GM12878 (cell line): ENCODE results near the gene NFE2L3. TPM values are rescaled to one million over a fixed set of nuclear protein-coding genes. Genes with fewer than 3 reads are reported as not detected.

Source experiments
- ATAC-seq: fragments of 200-7000 bp; cut with Tn5 transposase; 3 replicates; pipeline ENCODE4 v1.9.1; 2020; ENCODE audit warnings: mild to moderate bottlenecking, moderate library complexity
- BruUV-seq: library from RNA; stranded (reverse); fragments of 400-500 nt; replicated peaks from 2 replicates; lab custom pipeline; 2021; lab: Mats Ljungman, UMichigan
- CTCF ChIA-PET: fragments of 300-600 bp; sonication (Branson Sonifier 250); formaldehyde crosslinking; extraction: SDS; loops from one replicate; lab custom pipeline; 2021; ENCODE audit warnings: inconsistent platforms; lab: Yijun Ruan, JAX
- POLR2A ChIA-PET: fragments of 350-600 bp; formaldehyde crosslinking; extraction: SDS; loops from one replicate; lab custom pipeline; 2021; ENCODE audit warnings: inconsistent platforms; lab: Charles Lee
- RAD21 ChIA-PET: fragments of 300-600 bp; sonication (Branson Sonifier 250); formaldehyde crosslinking; loops from one replicate; lab custom pipeline; 2023; ENCODE audit warnings: antibody characterized with exemption; ENCODE audit not compliant: unreplicated experiment; lab: Charles Lee
- SMC1A ChIA-PET: fragments of 300-600 bp; sonication (Branson Sonifier 250); formaldehyde crosslinking; loops from one replicate; lab custom pipeline; 2023; ENCODE audit not compliant: unreplicated experiment, uncharacterized antibody; lab: Charles Lee
- DNase-seq: peaks from one replicate; pipeline ENCODE4 v3.0.0-alpha.2; 2011; ENCODE audit warnings: low read depth, low spot score
- FAIRE-seq: peaks from 3 replicates; lab custom pipeline; 2011; peaks lifted over from hg19 to GRCh38; lab: Jason Lieb, UNC
- H2AFZ ChIP-seq: 2 replicates; pipeline ENCODE4 v1.6.0; 2011; ENCODE audit warnings: low read depth, low read length, control low read depth; ENCODE audit not compliant: control insufficient read depth
- H3K27ac ChIP-seq: 2 replicates; pipeline ENCODE4 v1.5.1; 2011; ENCODE audit warnings: control low read depth; ENCODE audit not compliant: control insufficient read depth, insufficient read depth
- H3K27me3 ChIP-seq, 2 experiments: replicated peaks in 1 of 2; 2 replicates each; pipeline versions ENCODE4 v1.6.0 to v1.6.1; 2011; ENCODE audit warnings: low read length in 1 of 2; ENCODE audit not compliant: control insufficient read depth in 2 of 2, insufficient read depth in 2 of 2
- H3K36me3 ChIP-seq, 2 experiments: 2 replicates each; pipeline ENCODE4 v1.5.1; 2011; ENCODE audit warnings: low read length in 1 of 2; ENCODE audit not compliant: control insufficient read depth in 2 of 2, insufficient read depth in 2 of 2
- H3K4me1 ChIP-seq: 2 replicates; pipeline ENCODE4 v1.6.1; 2011; ENCODE audit warnings: mild to moderate bottlenecking, low read length, moderate library complexity, mixed read lengths; ENCODE audit not compliant: control insufficient read depth, insufficient read depth
- H3K4me2 ChIP-seq: 2 replicates; pipeline ENCODE4 v1.6.0; 2011; ENCODE audit warnings: control low read depth; ENCODE audit not compliant: control insufficient read depth, insufficient read depth
- H3K4me3 ChIP-seq: fragments of 200-600 bp; sonication (generic); 2 replicates; pipeline ENCODE4 v1.5.1; 2016
- H3K79me2 ChIP-seq: 2 replicates; pipeline ENCODE4 v1.6.0; 2011; ENCODE audit warnings: low read length; ENCODE audit not compliant: control insufficient read depth, insufficient read depth
- H3K9ac ChIP-seq: 2 replicates; pipeline ENCODE4 v1.8.0; 2011; ENCODE audit warnings: low read length, control low read depth, mixed read lengths; ENCODE audit not compliant: control insufficient read depth, insufficient read depth
- H3K9me3 ChIP-seq: replicated peaks from 3 replicates; pipeline ENCODE4 v1.5.1; 2011; ENCODE audit warnings: mild to moderate bottlenecking, low read length; ENCODE audit not compliant: control insufficient read depth, insufficient read depth
- H4K20me1 ChIP-seq: 2 replicates; pipeline ENCODE4 v1.6.0; 2011; ENCODE audit not compliant: control insufficient read depth, insufficient read depth
- BACH1 ChIP-seq: fragments of 450-650 bp; IDR thresholded peaks from 2 replicates; pipeline ENCODE4 v1.6.1; 2017; ENCODE audit warnings: mild to moderate bottlenecking, borderline replicate concordance
- FOXM1 ChIP-seq: IDR thresholded peaks from 2 replicates; pipeline ENCODE4 v1.6.1; 2012; ENCODE audit warnings: low read depth, mild to moderate bottlenecking, inconsistent platforms, low read length, moderate library complexity
- PAX5 ChIP-seq: IDR thresholded peaks from 2 replicates; pipeline ENCODE4 v1.6.1; 2011; ENCODE audit warnings: low read depth, low read length, borderline replicate concordance
- RB1 ChIP-seq: fragments of 450-650 bp; formaldehyde crosslinking; IDR thresholded peaks from 2 replicates; pipeline ENCODE4 v1.6.1; 2017; ENCODE audit warnings: mild to moderate bottlenecking, borderline replicate concordance
- SUZ12 ChIP-seq: fragments of 200-600 bp; sonication (generic); IDR thresholded peaks from one replicate; pipeline ENCODE4 v1.6.1; 2018; ENCODE audit warnings: antibody characterized with exemption, mild to moderate bottlenecking; ENCODE audit not compliant: unreplicated experiment
- TARDBP ChIP-seq: IDR thresholded peaks from 2 replicates; pipeline ENCODE4 v1.6.1; 2016; ENCODE audit warnings: borderline replicate concordance
- ZSCAN29 ChIP-seq: fragments of 450-650 bp; IDR thresholded peaks from 2 replicates; pipeline ENCODE4 v1.6.1; 2017; ENCODE audit warnings: mild to moderate bottlenecking, moderate library complexity
- ZZZ3 ChIP-seq: IDR thresholded peaks from 2 replicates; pipeline ENCODE4 v1.6.1; 2011; ENCODE audit warnings: low read depth; ENCODE audit not compliant: control insufficient read depth, insufficient read length
- WGBS: methylation state at CpG from one replicate; pipeline ENCODE4 v1.1.6; 2016; ENCODE audit warnings: low lambda C conversion rate; ENCODE audit not compliant: insufficient replicate concordance, insufficient coverage; ENCODE audit errors: missing lambda C conversion rate; 5-methylcytosine and 5-hydroxymethylcytosine counted together
- in situ Hi-C: fragments of 300-500 bp; cut with MboI; formaldehyde crosslinking; loops from 9 replicates; pipeline ENCODE4 v1.14.3; 2018; ENCODE audit warnings: mixed read lengths
- intact Hi-C: fragments of 100-400 bp; cut with micrococcal nuclease; formaldehyde crosslinking; loops from one replicate; pipeline ENCODE4 v1.14.2; 2022; ENCODE audit not compliant: unreplicated experiment
- polyA plus RNA-seq, 11 experiments: library from polyadenylated mRNA; depleted of rRNA in 4 of 11; unstranded in 6 of 11; stranded (reverse) in 5 of 11; fragments of >200 nt; fragmentation: Nextera tagmentation in 4 of 11; fragmentation: Illumina TruSeq in 1 of 11; extraction: Ambion mirVana in 4 of 11; extraction: Trizol in 1 of 11; gene quantifications; 1 replicate in 1 of 11; 2 replicates in 10 of 11; pipeline versions ENCODE4 v1.2.1 to v1.2.3, GENCODE V29; 2011 to 2016; ENCODE audit warnings: inconsistent platforms in 2 of 11, missing spikeins in 2 of 11, low read depth in 1 of 11
- total RNA-seq, 4 experiments: library from RNA; depleted of rRNA in 3 of 4; stranded (reverse); fragments of >200 nt in 3 of 4; fragmentation: Illumina TruSeq in 1 of 4; extraction: Trizol in 1 of 4; gene quantifications; 2 replicates each; pipeline versions ENCODE4 v1.2.1 to v1.2.3, GENCODE V29; 2013 to 2021

Gene NFE2L3
- total and polyA plus RNA-seq, 10 of the 15 experiments (the other 5 are each of a cell fraction or from before 2014, with no cell fraction given), result 4.4 to 34.9 (median 13.0) TPM

DNA sequence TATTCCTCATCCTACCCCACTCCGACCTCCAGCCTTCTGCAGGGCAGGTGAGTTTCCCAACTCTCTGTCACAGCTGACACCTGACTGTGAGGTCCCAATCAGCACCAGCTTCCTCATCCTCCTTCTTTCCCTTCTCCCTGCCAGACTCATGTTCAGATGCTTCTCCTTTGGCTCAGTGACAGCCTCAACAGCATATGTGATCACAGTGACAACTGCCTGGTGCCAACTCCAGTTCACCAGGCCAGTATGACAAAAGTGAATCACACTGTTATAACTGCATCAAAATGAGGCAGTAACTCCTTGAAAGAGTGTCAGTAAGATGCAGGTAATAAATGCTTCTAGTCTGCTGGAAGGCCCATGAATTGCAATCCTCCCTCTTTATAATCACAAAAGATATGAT, 46.8 kb upstream of the NFE2L3 start:
- no TSS peak for BruUV-seq
- Histone ChIP-seq H3K36me3 (no peaks in the 10 kb centered on the region), H2AFZ (no peak overlapping the region), H3K79me2 (peaks cover 5% of the 10 kb centered on the region), H3K9ac (no peak overlapping the region), H3K4me3 (no peak overlapping the region), H3K27me3 (no peaks in the 10 kb centered on the region), H3K9me3 (no peaks in the 10 kb centered on the region), H4K20me1 (no peaks in the 10 kb centered on the region), H3K4me2 (no peak overlapping the region), H3K4me1 (peaks cover 10% of the 10 kb centered on the region), H3K27ac (no peak overlapping the region)
- 100% methylated on average over 1 of the region's 1 CpG for WGBS
- ChIA-PET RAD21 (interaction anchor here (1.5 kb wide), 1 partner anchor 93 kb away, joined by 4 read pairs; no protein-coding TSS in a partner anchor), POLR2A (interaction anchor here (0.6 kb wide), 1 partner anchor 74 kb away, joined by 4 read pairs; no protein-coding TSS in a partner anchor), CTCF (interaction anchor here (1.3 to 4.6 kb wide), 2 partner anchors 14 to 213 kb away, joined by 3 to 25 read pairs; no protein-coding TSS in a partner anchor), SMC1A (interaction anchor here (3.8 kb wide), 1 partner anchor 13 kb away, joined by 20 read pairs; no protein-coding TSS in a partner anchor)
- FAIRE-seq (no peak), DNase-seq (no peak), ATAC-seq (no peak)
- TF ChIP-seq BACH1 (no peak), ZZZ3 (no peak)
- intact Hi-C loops (no loop called here), in situ Hi-C loops (no loop called here)

DNA sequence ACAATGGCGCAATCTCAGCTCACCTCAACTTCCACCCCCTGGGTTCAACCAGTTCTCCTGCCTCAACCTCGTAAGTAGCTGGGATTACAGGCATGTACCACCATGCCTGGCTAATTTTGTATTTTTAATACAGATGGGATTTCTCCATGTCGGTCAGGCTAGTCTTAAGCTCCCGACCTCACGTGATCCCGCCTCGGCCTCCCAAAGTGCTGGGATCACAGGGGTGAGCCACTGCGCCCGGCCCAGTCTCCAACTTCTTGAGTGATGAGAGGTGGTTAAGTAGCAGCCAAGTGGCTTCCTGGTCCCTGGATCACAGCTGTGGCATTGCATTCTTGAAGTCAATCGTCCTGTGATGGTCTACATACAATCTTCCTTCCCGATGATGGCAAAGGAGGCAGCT, 46.1 kb upstream of the NFE2L3 start:
- no peak overlapping the region for H3K9ac ChIP-seq
- H3K9me3 ChIP-seq, result no peaks in the 10 kb centered on the region
- no peak overlapping the region for H2AFZ ChIP-seq
- SMC1A ChIA-PET, result interaction anchor here (3.8 kb wide), 1 partner anchor 14 kb away, joined by 20 read pairs; no protein-coding TSS in a partner anchor
- TF ChIP-seq PAX5 (no peak), FOXM1 (no peak), RB1 (no peak), ZSCAN29 (no peak), SUZ12 (no peak), TARDBP (no peak)
- TF ChIP-seq, all 136 proteins: peak for 0
- Histone ChIP-seq H3K4me2 (no peak overlapping the region), H3K27ac (no peak overlapping the region), H3K4me3 (no peak overlapping the region), H4K20me1 (no peaks in the 10 kb centered on the region), H3K79me2 (peaks cover 5% of the 10 kb centered on the region), H3K4me1 (peaks cover 8% of the 10 kb centered on the region), H3K36me3 (no peaks in the 10 kb centered on the region), H3K27me3 (no peaks in the 10 kb centered on the region)
- no peak for FAIRE-seq
- ATAC-seq, result no peak
- no TSS peak for BruUV-seq
- in situ Hi-C loops, result no loop called here
- WGBS, result 84% methylated on average over 10 of the region's 11 CpGs
- RAD21 ChIA-PET, result interaction anchor here (1.5 kb wide), 1 partner anchor 92 kb away, joined by 4 read pairs; no protein-coding TSS in a partner anchor
- POLR2A ChIA-PET, result interaction anchor here (0.8 to 1.4 kb wide), 2 partner anchors 13 to 224 kb away, joined by 3 read pairs; no protein-coding TSS in a partner anchor
- intact Hi-C loops, result no loop called here
- CTCF ChIA-PET, result interaction anchor here (1.3 to 4.6 kb wide), 3 partner anchors 13 to 22 kb away, joined by 4 to 25 read pairs (median 4); no protein-coding TSS in a partner anchor
- no peak for DNase-seq
